HG02763 (cell line): ENCODE data around the gene BPGM.

ENCODE experiments used
- ATAC-seq: cut with Tn5 transposase; IDR thresholded peaks from one replicate; pipeline ENCODE4 v1.9.1; 2021; ENCODE audit warnings: mild to moderate bottlenecking, moderate library complexity; ENCODE audit not compliant: unreplicated experiment

Gene BPGM

GRCh38 chr7:134694767-134695166 lies 48.1 kb downstream of the BPGM start:
- no peak for ATAC-seq

- ATAC-seq: no peak
Observed at GRCh38 chr7:134695321-134695860, 48.7 kb downstream of the BPGM start.

GRCh38 chr7:134696261-134696660 lies 49.6 kb downstream of the BPGM start:
- no peak for ATAC-seq

GRCh38 chr7:134697205-134697886 lies 50.7 kb downstream of the BPGM start:
- ATAC-seq: no peak

- no peak for ATAC-seq
Observed at GRCh38 chr7:134698481-134698880, 51.8 kb downstream of the BPGM start.

GRCh38 chr7:134699021-134699818 lies 52.6 kb downstream of the BPGM start:
- no peak for ATAC-seq

GRCh38 chr7:134699899-134700298 lies 53.2 kb downstream of the BPGM start:
- ATAC-seq: no peak

GRCh38 chr7:134701272-134701671 lies 54.6 kb downstream of the BPGM start:
- no peak for ATAC-seq

GRCh38 chr7:134702366-134703240 lies 56.0 kb downstream of the BPGM start:
- no peak for ATAC-seq

- no peak for ATAC-seq
Observed at GRCh38 chr7:134703241-134703594, 56.6 kb downstream of the BPGM start.

- no peak for ATAC-seq
Observed at GRCh38 chr7:134703782-134704181, 57.1 kb downstream of the BPGM start.

- no peak for ATAC-seq
Observed at GRCh38 chr7:134704827-134705226, 58.2 kb downstream of the BPGM start.

- ATAC-seq: no peak
Observed at GRCh38 chr7:134705716-134706115, 59.1 kb downstream of the BPGM start.

- no peak for ATAC-seq
Observed at GRCh38 chr7:134706468-134706867, 59.8 kb downstream of the BPGM start.

GRCh38 chr7:134707663-134708378 lies 61.2 kb downstream of the BPGM start:
- no peak for ATAC-seq

GRCh38 chr7:134708692-134709091 lies 62.0 kb downstream of the BPGM start:
- ATAC-seq: no peak

- ATAC-seq: no peak
Observed at GRCh38 chr7:134709197-134709596, 62.5 kb downstream of the BPGM start.

- no peak for ATAC-seq
Observed at GRCh38 chr7:134710511-134710853, 63.8 kb downstream of the BPGM start.

- no peak for ATAC-seq
Observed at GRCh38 chr7:134710854-134711624, 64.4 kb downstream of the BPGM start.

- no peak for ATAC-seq
Observed at GRCh38 chr7:134712196-134712595, 65.5 kb downstream of the BPGM start.
